Activated CD8-positive, alpha-beta memory T cell treated with anti-CD3 and anti-CD28 coated beads, Interleukin-2, amount 50 U/mL, for 24 hours (primary cell): Measurements from ENCODE around the gene IFNGR2.
"Not testable (repeated sequence)": the region's sequence is repeated elsewhere in the genome, so short reads cannot be mapped to it uniquely, and the experiment has no call there.

ENCODE experiments used
- DNase-seq: peaks from one replicate; pipeline ENCODE4 v3.0.0-alpha.2; 2020; ENCODE audit errors: extremely low read depth

IFNGR2 gene

DNA sequence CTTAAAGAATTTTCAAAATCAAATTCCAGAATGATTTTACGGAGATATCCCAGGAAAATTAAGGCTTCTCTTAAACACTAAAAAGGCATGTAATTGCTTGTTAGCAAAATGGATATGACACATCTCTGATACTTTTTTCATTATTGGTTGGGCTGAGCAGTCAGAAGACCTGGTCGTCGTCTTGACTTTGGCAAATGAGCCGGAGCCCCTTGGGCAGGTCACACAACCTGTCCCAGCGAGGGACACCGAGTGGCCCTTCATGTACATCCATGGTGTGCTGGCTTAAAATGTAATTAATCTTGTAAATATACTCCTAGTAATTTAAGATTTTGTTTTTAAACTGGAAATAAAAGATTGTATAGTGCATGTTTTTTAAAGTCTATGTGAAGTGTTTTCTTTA, 33.9 kb downstream of the IFNGR2 start:
- DNase-seq = no peak

- DNase-seq = no peak
These were observed 38.6 kb downstream of the IFNGR2 start for GRCh38 chr21:33441489-33442477.

DNA sequence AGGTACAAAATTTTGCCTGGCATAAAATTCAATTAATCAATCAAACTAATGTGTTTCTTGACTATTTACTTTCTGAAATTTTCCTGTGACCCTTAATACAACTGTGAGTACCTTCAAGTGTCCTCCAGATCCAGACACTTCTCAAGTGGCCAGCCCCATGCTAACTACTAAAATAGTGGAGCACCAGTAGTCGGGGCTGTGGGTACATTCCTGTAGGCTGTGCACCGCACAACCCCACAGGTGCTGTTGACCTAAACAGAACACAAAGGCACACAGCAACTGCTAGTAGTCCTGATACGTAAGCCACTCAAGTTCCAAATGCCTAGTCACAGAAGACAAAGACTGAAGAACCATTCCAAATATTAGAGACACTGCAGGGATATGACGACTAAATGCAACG, 40.0 kb downstream of the IFNGR2 start:
- DNase-seq = no peak

DNA sequence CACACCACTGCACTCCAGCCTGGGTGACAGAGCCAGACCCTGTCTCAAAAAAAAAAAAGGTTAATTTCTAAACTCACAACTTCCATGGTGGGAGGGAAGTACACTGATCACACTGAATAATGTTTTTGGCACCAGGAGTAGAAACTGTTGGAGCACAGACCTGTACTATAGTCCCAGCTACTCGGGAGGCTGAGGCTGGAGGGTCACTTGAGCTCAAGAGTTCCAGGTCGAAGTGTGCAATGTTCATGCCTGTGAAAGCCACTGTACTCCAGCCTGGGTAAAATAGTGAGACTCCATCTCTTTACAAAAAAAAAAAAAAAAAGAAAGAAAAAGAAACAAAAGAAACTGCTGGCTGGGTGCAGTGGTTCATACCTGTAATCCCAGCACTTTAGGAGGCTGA, 41.3 kb downstream of the IFNGR2 start:
- DNase-seq = no peak

DNA sequence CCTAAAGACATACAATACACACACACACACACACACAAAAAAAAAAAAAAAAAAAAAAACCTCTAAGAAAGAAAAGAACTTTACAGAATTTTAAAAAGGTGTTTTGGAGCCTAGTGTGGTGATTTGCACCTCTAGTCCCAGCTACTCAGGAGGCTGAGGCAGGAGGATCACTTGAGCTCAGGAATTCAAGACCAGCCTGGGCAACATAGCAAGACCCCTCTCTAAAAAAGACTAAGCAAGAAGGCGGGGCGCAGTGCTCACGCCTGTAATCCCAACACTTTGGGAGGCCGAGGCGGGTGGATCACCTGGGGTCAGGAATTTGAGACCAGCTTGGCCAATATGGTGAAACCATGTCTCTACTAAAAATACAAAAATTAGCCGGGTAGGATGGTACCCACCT, 43.4 kb downstream of the IFNGR2 start:
- not testable (repeated sequence) for DNase-seq

DNA sequence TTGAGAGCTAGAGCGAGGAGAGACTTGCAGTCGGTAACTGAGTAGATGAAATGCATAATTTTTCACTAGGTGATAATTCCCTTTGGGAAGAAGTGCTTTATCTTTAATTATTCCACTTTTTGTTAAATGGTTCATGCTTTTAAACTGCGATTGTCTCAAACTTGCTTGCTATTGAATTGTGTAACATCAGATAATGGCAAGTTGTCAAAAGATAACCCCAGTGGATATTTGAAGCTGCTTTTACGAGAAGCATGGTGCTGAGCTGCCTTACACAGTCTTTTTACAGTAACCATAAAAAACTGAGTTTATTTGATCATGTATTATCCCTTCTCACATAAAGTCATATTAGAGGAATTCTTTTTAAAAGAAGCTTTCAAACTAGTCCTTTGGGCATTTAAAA, 46.4 kb downstream of the IFNGR2 start:
- no peak for DNase-seq

GRCh38 chr21:33451634-33452071, 48.4 kb downstream of the IFNGR2 start:
- no peak for DNase-seq

- DNase-seq = no peak
These were observed 49.1 kb downstream of the IFNGR2 start for GRCh38 chr21:33452362-33452761.

DNA sequence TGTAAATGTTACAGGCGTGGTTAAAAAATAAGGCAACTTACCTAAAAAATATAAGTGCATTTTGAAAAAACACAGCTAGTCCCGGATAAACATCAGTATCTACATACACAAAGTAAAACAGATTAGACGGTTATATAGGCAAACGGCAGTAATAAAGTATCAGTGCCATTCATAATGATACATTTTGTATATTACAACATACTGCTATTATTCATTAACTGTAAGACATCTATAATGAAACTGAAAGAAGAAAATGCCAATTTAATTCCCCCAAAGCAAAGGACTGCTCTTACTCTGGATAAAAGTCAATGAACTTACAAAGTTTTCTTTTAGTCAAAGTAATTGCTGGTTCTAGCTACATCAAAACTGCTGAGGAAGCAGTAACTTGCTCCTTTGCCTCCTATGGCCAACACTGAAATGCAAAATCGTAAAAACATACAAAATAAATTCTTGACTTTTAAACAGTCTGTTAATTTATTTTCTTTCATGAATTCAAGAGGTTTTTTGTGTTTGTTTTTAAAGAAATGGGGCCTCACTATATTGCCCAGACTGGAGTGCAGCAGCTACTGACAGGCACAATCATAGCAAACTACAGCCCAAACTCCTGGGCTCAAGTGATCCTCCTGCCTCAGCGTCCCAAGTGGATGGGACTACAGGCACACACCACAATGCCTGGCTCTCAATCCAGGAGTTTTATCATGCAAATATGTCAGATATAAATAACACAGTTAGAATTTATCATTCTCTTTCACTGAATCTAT, 52.7 kb downstream of the IFNGR2 start:
- DNase-seq = no peak

DNA sequence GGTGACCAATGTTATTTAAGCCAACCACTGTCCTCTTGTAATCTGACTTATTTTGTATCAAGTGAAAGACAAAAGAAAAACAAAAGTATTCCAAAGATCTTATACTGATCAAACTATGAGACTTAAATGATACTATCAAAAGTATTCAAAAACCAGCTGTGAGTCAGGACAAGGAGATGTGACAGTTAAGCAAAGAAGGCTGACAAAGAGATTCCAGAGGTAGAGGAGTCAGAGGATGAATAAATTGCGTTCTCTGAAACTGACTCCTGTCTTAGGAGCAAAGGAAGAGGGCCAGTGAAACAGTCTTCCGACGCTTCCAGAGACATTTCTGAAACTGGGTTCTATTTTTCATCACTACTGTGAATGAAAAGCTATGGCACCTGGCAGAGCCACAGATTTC, 55.6 kb downstream of the IFNGR2 start:
- no peak for DNase-seq

- no peak for DNase-seq
These were observed 58.5 kb downstream of the IFNGR2 start for GRCh38 chr21:33461538-33462250.

GRCh38 chr21:33469183-33469582, 66.0 kb downstream of the IFNGR2 start:
- not testable (repeated sequence) for DNase-seq

- DNase-seq = no peak
These were observed 67.5 kb downstream of the IFNGR2 start for GRCh38 chr21:33470701-33471100.

DNA sequence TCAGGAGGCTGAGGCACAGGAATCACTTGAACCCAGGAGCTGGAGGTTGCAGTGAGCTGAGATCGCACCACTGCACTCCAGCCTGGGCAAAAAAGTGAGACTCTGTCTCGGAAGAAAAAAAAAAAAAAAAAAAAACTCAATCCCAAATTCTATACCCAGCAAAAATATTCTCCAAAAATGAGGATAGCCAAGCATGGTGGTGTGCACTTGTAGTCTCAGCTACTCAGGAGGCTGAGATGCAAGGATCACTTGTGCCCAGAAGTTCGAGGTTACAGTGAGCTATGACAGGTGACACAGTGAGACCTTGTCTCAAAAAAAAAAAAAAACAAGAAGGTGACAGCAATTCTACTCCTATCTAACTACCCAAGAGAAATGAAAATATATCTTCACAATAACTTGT, 70.1 kb downstream of the IFNGR2 start:
- DNase-seq = no peak

DNA sequence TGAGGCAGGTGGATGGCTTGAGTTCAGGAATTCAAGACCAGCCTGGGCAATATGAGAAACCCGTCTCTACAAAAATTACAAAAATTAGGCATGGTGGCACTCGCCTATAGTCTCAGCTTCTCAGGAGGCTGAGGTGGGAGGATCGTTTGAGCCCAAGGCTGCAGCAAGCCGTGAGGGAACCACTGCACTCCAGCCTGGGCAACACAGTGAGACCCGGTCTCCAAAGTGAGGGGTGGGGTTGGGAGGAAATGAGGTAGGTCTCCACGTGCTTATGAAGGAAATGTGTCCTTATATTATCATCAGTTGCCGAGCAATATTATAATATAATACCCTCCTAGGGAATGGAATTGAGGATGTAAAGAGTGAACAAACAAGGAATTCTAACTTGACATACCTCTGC, 73.9 kb downstream of the IFNGR2 start:
- DNase-seq = no peak

GRCh38 chr21:33478182-33478581, 75.0 kb downstream of the IFNGR2 start:
- DNase-seq = no peak

DNA sequence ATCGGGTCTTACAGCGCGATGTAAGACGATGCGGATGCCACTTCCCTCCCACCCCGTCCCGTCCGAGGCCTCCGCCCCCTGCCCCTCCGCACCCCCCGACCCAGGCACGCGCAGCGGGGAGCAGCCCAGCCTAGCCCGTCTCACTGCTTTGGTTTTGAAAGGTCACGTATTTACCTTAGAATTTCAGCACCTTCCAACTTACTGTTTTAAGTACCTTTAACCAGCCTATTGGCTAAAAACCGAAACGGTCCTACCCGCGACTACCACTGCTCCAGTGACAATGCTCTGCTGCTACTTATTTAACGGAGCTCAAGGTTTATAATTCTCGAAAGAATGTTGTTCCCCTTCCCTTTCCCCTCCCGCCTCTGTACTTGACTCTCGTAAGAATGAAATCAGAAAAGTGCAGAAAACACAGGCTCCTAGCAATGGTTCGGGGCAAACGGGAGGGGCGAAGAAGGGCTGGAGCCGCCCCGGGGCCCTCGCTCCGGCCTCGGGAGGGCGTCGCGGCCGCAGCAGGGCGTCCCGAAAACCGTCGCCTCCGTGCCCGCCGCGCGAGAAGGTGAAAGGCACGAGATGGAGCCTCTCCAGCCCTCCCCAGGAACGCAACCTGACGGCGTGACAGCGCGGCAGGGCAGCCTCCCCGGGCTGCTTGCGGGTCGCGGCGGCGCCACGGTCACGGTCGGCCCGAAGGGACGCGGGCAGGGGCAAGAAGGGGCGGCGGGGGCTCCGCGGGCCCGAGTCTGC, 75.9 kb downstream of the IFNGR2 start:
- no peak for DNase-seq

DNA sequence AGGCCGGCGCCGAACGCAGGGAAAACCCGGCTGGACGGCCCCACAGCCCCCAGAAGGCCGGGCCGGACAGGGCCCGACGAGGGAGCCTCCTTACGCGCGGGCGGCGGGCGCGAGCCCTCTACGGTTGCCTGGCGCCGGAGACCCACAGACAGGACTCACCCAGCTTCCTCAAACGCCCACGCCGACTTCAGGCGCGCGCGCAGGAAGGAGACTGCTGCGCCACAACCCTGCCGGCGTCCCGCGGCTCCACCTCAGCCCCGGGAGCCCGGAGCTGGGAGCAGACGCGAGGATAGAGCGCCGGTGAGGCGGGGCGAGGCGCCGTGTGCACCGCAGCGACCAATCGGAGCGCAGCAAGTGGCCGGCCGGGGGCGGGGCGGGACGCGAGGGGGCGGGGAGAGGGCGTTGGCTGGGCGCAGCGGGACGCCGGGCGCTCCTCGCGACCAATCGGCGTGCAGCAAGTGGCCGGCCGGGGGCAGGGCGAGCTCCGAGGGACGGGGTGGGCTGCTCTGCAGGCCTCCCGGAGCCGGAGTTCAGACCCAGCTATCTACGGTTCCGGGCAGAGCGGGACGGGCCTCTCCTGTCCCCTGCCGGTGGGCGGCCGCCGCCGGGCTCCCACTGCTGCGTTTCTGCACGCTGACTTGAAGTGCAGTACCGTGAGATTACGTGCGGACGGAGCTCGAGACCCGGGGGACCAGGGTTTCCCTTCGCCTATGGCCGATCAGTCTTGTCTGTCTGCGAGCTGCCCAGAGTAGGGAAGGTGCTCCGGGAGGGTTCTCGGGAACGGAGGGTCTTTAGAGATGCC, 76.7 kb downstream of the IFNGR2 start, which contains the start of gene TMEM50B:
Gene TMEM50B, minus strand, starts transcription at position 296 of the 802 bp plus-strand sequence. CDS start 11,089 bp downstream, outside the sequence.
- peak; percentile 89 for DNase-seq

- no peak for DNase-seq
These were observed 77.4 kb downstream of the IFNGR2 start for GRCh38 chr21:33480481-33481103.
